Activated gamma-delta T cell (primary cell): ENCODE data around the gene ZNF423.

Experiments
- DNase-seq: peaks from one replicate; lab custom pipeline; 2025; lab: John Stamatoyannopoulos, UW

Gene ZNF423

GRCh38 chr16:49643429-49644144 lies 212.3 kb downstream of the ZNF423 start:
- no peak for DNase-seq

- no peak for DNase-seq
Observed at GRCh38 chr16:49641250-49641649, 214.7 kb downstream of the ZNF423 start.

GRCh38 chr16:49640581-49640980 lies 215.3 kb downstream of the ZNF423 start:
- DNase-seq, result no peak

GRCh38 chr16:49639739-49640431 lies 216.0 kb downstream of the ZNF423 start:
- DNase-seq, result no peak

GRCh38 chr16:49638673-49639610 lies 217.0 kb downstream of the ZNF423 start:
- no peak for DNase-seq

GRCh38 chr16:49637933-49638672 lies 217.8 kb downstream of the ZNF423 start:
- no peak for DNase-seq

- no peak for DNase-seq
Observed at GRCh38 chr16:49637511-49637910, 218.4 kb downstream of the ZNF423 start.

- DNase-seq, result no peak
Observed at GRCh38 chr16:49636608-49637007, 219.3 kb downstream of the ZNF423 start.

- DNase-seq, result no peak
Observed at GRCh38 chr16:49635591-49636581, 220.0 kb downstream of the ZNF423 start.

- DNase-seq, result no peak
Observed at GRCh38 chr16:49635009-49635350, 220.9 kb downstream of the ZNF423 start.

GRCh38 chr16:49634235-49635008 lies 221.5 kb downstream of the ZNF423 start:
- no peak for DNase-seq

GRCh38 chr16:49632795-49633184 lies 223.1 kb downstream of the ZNF423 start:
- no peak for DNase-seq

- no peak for DNase-seq
Observed at GRCh38 chr16:49632086-49632794, 223.7 kb downstream of the ZNF423 start.

GRCh38 chr16:49631187-49632041 lies 224.5 kb downstream of the ZNF423 start:
- DNase-seq, result no peak

GRCh38 chr16:49630783-49631182 lies 225.1 kb downstream of the ZNF423 start:
- no peak for DNase-seq

- DNase-seq, result no peak
Observed at GRCh38 chr16:49629851-49630250, 226.1 kb downstream of the ZNF423 start.

- DNase-seq, result no peak
Observed at GRCh38 chr16:49628148-49628547, 227.8 kb downstream of the ZNF423 start.
